ENCODE measurements around the gene ZNRF3. TPM values are rescaled to one million over a fixed set of nuclear protein-coding genes. Genes with fewer than 3 reads are reported as not detected.
"Not testable (repeated sequence)": the region's sequence is repeated elsewhere in the genome, so short reads cannot be mapped to it uniquely, and the experiment has no call there.

ZNRF3 gene
- total RNA-seq, 1 donor from 2014 or later: 18.5 TPM

- Mint-ChIP-seq H3K27ac (ENCODE audit: unreplicated experiment) (no peak overlapping the region), H3K4me3 (no peak overlapping the region), H3K4me1 (peaks cover 6% of the 10 kb centered on the region), H3K27me3 (ENCODE audit: low read depth) (no peaks in the 10 kb centered on the region), H3K9me3 (peaks cover 3% of the 10 kb centered on the region), H3K36me3 (ENCODE audit: low read depth) (no peaks in the 10 kb centered on the region)
- no peak for DNase-seq (ENCODE audit: low read depth, low spot score)
- TF ChIP-seq CTCF (conservative IDR thresholded peaks at IDR 0.05): no peak
Observed at GRCh38 chr22:28843633-28844032, 39.7 kb upstream of the ZNRF3 start.

GRCh38 chr22:28844277-28844676 is 39.1 kb upstream of the ZNRF3 start:
- not testable (repeated sequence) for H3K27ac Mint-ChIP-seq (ENCODE audit: unreplicated experiment); H3K4me1 Mint-ChIP-seq

GRCh38 chr22:28846994-28847393 is 36.4 kb upstream of the ZNRF3 start:
- no peaks in the 10 kb centered on the region for H3K27me3 Mint-ChIP-seq (ENCODE audit: low read depth)

More at GRCh38 chr22:28844277-28844676, 39.1 kb upstream of the ZNRF3 start:
- not testable (repeated sequence) for DNase-seq (ENCODE audit: low read depth, low spot score); H3K9me3 Mint-ChIP-seq; H3K36me3 Mint-ChIP-seq (ENCODE audit: low read depth); H3K4me3 Mint-ChIP-seq; H3K27me3 Mint-ChIP-seq (ENCODE audit: low read depth)

GRCh38 chr22:28855355-28856094 is 27.8 kb upstream of the ZNRF3 start:
- Mint-ChIP-seq H3K27me3 (ENCODE audit: low read depth) (no peaks in the 10 kb centered on the region), H3K36me3 (ENCODE audit: low read depth) (no peaks in the 10 kb centered on the region), H3K27ac (ENCODE audit: unreplicated experiment) (no peak overlapping the region), H3K4me3 (no peak overlapping the region), H3K9me3 (no peaks in the 10 kb centered on the region), H3K4me1 (no peaks in the 10 kb centered on the region)
- TF ChIP-seq CTCF (conservative IDR thresholded peaks at IDR 0.05): peak; percentile 95
- DNase-seq (ENCODE audit: low read depth, low spot score): peak; percentile 63

More at GRCh38 chr22:28846994-28847393, 36.4 kb upstream of the ZNRF3 start:
- H3K4me3 Mint-ChIP-seq: no peak overlapping the region
- H3K9me3 Mint-ChIP-seq: peaks cover 3% of the 10 kb centered on the region
- DNase-seq (ENCODE audit: low read depth, low spot score): no peak
- H3K27ac Mint-ChIP-seq (ENCODE audit: unreplicated experiment): no peak overlapping the region
- H3K36me3 Mint-ChIP-seq (ENCODE audit: low read depth): no peaks in the 10 kb centered on the region
- TF ChIP-seq CTCF (conservative IDR thresholded peaks at IDR 0.05): no peak
- no peaks in the 10 kb centered on the region for H3K4me1 Mint-ChIP-seq

GRCh38 chr22:28856095-28856455 is 27.3 kb upstream of the ZNRF3 start:
- TF ChIP-seq CTCF (conservative IDR thresholded peaks at IDR 0.05): no peak
- H3K36me3 Mint-ChIP-seq (ENCODE audit: low read depth): no peaks in the 10 kb centered on the region
- no peak overlapping the region for H3K4me3 Mint-ChIP-seq
- DNase-seq (ENCODE audit: low read depth, low spot score): no peak
- H3K4me1 Mint-ChIP-seq: no peaks in the 10 kb centered on the region
- H3K27me3 Mint-ChIP-seq (ENCODE audit: low read depth): no peaks in the 10 kb centered on the region
- H3K9me3 Mint-ChIP-seq: no peaks in the 10 kb centered on the region
- no peak overlapping the region for H3K27ac Mint-ChIP-seq (ENCODE audit: unreplicated experiment)

GRCh38 chr22:28857288-28857687 is 26.1 kb upstream of the ZNRF3 start:
- no peaks in the 10 kb centered on the region for H3K4me1 Mint-ChIP-seq
- DNase-seq (ENCODE audit: low read depth, low spot score): no peak
- H3K36me3 Mint-ChIP-seq (ENCODE audit: low read depth): no peaks in the 10 kb centered on the region
- H3K9me3 Mint-ChIP-seq: no peaks in the 10 kb centered on the region
- TF ChIP-seq CTCF (conservative IDR thresholded peaks at IDR 0.05): no peak
- no peak overlapping the region for H3K27ac Mint-ChIP-seq (ENCODE audit: unreplicated experiment)
- no peaks in the 10 kb centered on the region for H3K27me3 Mint-ChIP-seq (ENCODE audit: low read depth)
- no peak overlapping the region for H3K4me3 Mint-ChIP-seq

All from neural crest cell (in vitro differentiated cells).